GM19438 (cell line): Measurements from ENCODE around the gene MAN2B1.
"Not testable (repeated sequence)": the region's sequence is repeated elsewhere in the genome, so short reads cannot be mapped to it uniquely, and the experiment has no call there.

Experiments
- ATAC-seq: cut with Tn5 transposase; IDR thresholded peaks from one replicate; pipeline ENCODE4 v1.9.1; 2021; ENCODE audit warnings: low read depth; ENCODE audit not compliant: unreplicated experiment

The MAN2B1 gene

DNA sequence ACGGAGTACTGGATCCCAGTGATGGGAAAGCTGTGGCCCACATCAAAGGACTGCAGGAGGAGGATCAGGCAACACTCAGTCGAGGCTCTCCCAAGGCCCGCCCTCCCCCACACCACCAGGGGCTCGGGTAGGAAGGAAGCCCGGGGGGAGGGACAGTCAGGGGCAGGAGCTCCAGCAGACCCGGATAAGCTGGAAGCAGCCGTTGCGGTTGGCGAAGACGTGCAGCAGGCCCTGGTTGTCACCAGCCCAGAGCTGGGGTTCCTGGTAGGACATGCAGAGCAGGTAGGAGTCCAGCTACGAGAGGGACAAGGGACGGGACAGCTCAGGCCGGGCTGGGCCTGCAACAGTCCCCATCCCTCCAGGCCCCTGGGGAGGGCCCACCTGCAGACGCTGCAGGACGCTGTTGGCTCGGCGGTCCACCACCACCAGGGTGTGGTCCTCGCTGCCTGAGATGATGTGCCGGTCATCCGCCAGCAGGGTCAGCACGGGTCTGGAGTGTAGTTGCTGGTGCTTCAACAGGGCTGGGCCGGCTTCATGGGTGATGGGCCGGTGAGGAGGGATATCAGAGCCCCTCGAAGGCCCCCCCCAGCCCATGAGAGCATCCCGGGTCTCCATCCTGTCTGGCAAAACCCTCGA, 23.2 kb upstream of the MAN2B1 start:
- ATAC-seq = no peak

DNA sequence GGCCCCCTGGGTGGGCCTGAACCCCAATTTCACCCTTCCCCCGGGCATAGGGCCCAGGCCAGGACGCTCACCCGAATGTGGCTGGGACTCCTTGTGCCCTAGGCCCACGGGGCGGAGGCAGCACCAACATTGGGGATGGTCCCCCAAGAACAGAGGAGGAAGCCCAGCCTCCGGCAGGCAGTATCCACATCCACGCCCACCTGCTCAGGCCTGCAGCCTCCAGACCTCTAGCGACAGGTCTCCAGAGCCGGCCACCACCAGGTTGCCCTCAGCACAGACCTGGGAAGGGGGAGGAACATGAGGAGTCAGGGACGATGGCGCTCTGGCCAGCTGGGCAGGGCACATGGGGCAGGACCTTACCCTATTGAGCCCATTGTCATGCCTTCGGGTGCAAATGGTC, 22.5 kb upstream of the MAN2B1 start:
- no peak for ATAC-seq

DNA sequence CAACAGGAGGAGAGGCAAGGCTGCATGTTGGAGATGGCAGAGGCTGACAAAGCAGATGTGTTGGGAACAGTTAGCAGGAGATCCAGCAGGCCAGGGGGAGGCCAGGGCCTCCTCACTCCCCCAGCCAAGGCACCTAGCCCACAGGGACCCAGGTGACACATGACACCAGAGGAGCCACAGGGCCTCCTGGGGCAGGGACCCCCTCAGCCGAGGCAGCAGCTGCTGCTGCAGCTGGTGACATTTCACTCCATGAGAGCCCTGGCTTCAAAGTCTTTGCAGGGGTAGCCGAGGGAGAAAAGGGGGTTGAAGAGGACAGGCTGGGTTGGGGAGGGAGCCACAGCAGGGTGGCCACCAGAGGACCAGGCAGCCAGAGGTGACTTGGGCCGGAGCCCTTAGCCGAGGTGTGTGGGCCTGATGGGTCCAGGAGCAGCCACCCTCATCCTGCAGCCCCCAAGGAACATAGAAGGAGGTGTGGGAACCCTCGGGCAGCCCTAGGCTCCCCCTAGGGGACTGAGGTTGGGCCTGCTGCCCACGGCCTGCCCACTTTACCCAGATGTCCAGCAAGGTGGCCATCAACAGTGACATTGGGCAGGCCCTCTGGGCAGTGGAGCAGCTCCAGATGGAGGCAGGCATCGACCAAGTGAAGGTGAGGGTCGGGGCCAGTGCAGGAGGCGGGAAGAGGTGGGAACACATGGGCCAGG, 21.1 kb upstream of the MAN2B1 start, which contains the start of gene GNG14:
Gene GNG14, plus strand, starts transcription at position 503 of the 701 bp plus-strand sequence. Its CDS starts 51 bp downstream, at position 554.
- no peak for ATAC-seq

DNA sequence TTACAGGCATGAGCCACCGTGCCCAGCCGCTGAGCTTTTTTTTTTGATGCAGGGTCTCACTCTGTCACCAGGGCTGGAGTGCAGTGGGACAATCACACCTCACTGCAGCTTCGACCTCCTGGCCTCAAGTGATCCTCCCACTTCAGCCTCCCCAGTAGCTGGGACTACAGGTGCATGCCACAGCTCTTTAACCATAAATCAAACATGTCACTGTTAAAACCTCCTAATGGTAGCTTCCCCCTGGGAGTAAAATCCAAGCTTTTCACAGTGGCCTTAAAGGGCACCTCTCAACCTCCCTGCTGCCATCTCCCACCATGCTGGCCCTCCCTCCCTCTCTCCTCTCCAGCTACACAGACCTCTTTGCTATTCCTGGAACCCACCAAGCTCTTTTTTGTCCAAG, 19.3 kb upstream of the MAN2B1 start:
- ATAC-seq = no peak

DNA sequence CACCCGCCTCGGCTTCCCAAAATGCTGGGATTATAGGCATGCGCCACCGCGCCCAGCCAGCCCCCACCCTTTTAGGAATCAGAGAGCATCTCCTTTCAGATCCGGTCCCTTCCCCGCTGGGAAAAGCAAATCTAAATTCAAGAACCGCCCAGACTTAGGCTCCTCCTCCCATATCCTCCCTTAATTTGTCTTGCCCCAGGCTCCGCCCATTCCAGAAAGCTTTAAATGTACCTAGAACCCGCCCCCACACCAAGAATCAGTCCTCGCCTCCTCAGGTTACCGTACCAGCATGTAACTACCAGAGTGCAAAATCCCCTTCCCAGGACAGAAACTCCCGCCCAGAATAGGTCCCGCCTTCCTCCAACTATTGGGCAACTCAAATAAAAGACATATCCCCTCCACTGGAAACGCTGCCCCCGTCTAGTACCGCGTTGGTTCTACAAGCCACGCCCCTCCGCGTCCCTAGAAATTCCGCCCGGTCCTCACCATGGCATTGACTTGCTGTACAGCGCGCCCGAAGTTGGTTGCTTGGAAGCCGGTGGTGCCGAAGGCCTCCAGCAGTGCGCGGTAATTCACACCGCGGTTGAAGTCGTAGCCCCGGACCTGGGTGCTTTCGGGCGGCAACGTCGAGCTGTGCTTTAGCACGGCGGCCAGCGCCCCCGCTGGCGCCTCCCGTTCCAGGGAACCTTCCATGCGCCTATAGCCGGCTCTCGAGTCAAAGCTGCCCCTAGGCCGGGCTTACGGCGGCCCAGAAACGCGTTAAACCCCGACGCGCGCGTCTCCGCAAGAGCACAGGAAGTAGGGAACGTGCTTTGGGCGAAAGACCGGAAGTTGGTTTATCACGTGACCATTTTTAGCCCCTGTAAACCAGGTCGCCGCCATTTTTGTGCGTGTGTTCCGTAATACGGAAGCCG, 14.8 kb upstream of the MAN2B1 start, which contains the start of gene DHPS:
Gene DHPS, minus strand, starts transcription at position 807 of the 914 bp plus-strand sequence. Its CDS starts 114 bp downstream, at position 693.
- ATAC-seq = peak; percentile 69

DNA sequence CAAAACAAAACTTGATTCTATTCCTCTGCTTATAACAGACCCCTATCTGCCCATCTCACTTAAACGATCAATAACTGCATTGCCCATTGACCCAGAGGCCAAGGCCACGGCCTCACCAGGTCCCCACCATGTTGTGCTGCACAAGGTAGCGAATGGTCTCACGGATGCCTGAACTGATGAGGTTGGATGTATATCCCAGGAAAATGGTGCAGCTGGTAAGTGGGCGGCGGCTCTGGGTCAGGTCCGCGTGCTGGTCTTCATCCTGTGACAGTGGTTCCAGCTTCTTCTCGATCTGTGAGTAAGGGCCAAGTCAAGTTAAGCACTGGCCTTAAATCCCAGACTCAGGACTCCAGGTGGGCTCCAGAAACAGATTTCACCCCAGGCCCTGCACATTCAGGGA, 13.5 kb upstream of the MAN2B1 start:
- no peak for ATAC-seq

DNA sequence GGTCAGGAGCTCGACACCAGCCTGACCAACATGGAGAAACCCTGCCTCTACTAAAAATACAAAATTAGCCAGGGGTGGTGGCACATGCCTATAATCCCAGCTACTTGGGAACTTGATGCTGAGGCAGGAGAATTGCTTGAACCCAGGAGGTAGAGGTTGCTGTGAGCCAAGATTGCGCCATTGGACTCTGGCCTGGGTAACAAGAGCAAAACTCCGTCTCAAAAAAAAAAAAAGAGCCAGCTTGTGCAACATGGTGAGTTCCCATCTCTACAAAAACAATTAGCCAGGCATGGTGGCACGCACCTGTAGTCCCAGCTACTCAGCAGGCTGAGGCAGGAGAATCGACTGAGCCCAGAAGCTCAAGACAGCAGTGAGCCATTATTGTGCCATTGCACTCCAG, 11.5 kb upstream of the MAN2B1 start:
- not testable (repeated sequence) for ATAC-seq

DNA sequence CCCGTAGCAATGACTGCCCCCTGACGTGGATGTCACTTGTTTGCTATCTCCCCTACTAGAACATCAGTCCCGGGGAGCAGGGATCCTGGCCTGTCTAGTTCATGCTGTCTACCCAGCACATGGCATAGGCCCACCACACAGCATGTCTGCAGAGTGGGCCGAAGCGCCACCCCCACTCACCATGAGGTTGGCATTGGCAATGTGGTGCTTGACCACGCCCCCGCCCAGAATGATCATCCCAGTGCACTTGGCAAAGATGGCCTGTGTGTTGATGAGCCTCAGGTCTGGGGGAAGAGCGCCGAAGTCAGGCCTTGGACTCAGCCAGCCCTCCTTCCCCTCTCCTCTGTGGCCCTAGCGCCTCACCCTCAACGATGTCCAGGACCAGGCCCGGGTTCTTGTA, 10.4 kb upstream of the MAN2B1 start:
- ATAC-seq = no peak

DNA sequence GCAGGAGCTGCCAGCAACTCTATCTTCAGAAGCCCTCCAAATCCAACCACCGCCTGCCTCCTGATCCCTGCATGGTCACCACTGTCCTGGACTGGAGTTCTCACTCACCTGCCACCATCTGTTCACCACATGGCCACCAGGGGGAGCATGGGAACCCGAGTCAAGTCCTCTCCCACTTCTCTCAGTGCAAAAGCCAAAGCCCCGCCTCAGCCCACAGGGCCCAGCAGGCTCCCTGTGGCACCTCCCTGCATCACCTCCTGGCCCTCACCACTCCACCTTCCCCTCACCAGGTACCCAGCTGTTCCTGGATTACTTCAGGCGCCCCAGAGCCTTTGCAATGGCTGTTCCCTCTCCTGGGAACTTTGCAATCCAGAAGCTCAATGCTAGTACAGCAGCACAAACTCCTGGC, 9.8 kb upstream of the MAN2B1 start:
- no peak for ATAC-seq

DNA sequence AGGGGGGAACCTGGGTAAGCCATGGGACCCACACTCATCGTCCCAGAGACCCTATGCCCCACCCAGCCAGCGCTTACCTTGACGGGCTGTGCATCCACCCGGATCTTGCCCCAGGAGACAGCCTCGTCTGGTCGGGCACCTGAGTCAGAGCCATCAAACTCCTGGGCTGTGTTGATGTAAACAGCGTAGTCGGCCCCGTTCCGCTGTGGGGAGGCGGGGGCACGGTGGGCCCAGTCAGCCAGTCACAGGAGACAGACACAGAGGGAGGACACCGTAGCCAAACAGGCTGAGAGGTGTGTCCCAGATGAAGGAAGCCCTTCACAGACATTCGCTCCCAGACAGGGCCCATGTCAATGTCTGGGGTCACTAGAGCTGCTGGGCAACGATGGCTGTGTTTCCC, 9.4 kb upstream of the MAN2B1 start:
- no peak for ATAC-seq

DNA sequence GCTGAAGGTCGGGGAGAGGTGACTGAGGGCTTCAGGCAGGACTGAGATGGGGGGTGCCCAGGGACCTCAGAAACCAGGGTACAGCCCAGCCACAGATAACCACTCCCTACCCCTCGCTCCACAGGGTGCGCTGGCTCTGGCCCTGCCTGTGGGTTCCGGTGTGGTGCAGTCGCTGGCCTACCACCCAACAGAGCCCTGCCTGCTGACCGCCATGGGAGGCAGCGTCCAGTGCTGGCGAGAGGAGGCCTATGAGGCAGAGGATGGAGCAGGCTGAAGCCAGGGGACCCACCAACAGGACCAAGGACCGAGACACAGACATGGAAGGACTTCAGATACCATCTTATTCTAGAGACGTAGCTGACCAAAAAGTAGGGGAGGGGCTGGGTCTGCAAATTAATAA, 8.9 kb upstream of the MAN2B1 start:
- ATAC-seq = no peak

DNA sequence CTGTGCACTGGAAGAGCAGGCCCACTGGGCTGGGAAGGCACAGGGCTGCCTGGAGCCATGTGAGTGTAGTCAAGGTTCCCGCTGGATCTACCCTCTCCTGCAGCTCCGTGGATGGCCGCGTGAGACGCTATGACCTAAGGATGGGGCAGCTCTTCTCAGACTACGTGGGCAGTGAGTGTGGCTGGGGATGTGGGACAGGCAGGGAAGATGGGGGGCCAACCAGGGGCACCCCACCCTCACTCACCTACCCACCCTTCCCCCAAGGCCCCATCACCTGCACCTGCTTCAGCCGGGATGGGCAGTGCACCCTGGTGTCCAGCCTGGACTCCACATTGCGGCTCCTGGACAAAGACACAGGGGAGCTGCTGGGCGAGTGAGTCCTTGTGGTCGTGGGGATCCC, 6.2 kb upstream of the MAN2B1 start:
- ATAC-seq = no peak

DNA sequence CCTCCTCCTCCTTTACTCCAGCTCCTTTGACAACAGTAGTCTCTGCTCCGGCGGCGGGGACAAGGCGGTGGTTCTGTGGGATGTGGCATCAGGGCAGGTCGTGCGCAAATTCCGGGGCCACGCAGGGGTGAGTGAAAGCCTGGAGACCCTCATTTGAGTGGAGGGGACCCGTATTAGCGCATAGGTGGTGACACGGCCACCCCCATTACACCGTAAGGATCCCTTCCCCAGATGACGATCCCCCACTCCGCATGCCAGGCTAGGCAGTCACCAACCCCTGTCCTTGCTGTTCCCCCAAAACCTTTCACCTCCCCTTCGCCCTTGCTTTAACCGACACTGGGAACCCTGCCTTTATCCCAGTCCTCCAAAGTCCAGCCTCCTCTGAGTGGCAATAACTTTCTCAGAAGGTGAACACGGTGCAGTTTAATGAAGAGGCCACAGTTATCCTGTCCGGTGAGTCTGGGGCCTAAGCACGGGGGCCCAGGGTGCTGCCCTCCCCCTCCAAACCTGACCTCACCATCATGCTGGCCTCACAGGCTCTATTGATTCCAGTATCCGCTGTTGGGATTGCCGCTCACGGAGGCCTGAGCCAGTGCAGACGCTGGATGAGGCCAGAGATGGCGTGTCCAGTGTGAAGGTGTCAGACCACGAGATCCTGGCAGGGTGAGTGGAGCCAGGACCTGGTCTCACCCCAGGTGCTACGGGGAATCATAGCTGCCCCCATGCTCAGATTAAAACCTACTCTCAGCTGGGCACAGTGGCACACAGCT, 3.8 kb upstream of the MAN2B1 start:
- ATAC-seq = no peak

DNA sequence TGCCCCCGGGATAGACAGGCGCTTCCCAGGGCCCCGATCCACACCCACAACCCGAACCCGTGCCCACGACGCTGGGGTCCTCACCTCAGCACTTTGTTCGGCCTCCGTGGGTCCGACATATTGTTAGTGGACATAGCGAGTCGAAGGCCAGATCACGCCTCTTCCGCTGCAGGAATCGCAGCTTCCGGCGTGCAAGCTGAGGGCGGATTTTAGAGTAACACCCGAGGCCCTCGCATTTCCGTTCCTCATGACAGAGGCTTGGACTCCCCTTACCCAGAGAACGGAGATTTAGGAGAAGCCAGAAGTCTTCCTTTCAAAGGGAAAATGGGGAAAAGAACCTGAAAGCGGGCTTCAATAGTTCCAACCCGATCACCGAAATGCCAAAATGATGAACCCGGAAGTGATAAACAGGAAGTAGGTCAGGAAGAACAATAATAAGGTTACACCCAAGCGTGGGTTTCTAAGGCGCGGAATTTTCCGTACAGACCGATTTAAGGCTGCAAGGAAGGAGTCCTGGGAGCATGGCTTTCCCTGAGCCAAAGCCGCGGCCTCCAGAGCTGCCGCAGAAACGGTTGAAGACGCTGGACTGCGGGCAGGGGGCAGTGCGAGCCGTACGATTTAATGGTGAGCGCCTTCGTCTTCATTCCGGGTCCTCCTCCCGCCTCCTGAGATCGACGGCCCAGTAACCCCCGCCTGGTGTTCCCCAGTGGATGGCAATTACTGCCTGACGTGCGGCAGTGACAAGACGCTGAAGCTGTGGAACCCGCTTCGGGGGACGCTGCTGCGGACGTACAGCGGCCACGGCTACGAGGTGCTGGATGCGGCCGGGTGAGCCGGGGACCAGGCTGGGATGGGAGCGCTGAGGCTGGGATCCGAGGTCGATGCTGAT, 3.0 kb upstream of the MAN2B1 start:
- no peak for ATAC-seq

DNA sequence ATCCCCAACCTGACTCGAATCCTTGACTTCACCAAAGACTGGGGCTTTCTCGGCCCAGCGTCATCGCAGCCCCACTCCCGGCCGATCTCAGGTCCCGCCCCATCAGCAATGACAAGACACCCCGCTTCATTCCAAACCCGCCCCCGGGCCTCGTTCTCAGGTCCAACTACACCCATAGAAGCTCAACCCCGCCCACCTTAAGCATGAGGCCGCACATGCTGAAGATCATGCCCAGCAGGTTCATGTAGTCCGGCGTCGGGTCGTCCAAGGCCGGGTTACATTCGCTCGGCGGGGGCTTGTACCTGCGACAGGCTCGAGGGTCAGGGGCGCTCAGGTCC, 2.4 kb upstream of the MAN2B1 start:
- no peak for ATAC-seq

DNA sequence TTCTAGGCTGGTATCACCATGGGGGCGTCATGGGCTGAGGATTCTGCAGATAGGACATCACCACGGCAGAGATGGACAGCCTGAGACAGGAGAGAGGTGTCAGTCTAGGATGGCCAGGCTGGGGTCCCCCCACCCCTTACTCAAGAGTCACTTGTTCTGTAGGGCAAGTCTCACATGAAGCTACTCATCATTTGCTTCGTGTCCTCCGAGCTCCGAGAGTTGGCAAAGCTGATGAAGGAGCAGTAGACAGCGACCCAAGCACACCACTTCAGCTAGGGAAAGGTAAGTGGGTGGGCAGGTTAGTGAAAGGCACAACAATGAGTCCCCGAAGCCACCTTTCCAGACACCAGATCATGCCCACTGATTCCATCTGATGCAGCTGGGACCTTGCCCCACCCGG, 1.8 kb upstream of the MAN2B1 start:
- no peak for ATAC-seq

DNA sequence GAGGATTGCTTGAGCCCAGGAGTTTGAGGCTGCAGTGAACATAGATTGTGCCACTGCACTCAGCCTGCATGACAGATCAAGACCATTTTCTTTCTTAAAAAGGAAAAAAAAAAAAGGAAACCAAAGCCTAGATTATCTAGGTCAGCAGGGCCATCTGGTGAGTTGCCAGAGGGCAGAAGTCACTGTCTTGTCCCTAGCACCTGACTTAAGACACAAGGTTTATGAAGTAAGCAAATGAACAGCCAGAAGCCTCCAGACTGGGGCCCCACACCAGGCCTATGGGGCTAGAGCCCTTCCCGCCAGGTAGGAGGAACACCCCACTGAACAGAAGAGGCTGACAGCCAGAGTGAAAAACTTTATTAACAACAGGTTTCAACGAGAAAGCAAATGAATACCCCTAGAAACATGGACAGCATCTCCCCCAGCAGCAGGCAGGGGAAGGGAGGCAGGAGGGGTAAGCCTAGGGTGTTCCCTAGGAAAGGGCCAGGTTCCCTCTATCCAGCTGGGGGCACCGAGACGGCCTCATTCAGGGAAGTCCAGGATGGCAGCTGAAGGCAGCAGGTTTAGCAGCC, 1.3 kb upstream of the MAN2B1 start:
- no peak for ATAC-seq

DNA sequence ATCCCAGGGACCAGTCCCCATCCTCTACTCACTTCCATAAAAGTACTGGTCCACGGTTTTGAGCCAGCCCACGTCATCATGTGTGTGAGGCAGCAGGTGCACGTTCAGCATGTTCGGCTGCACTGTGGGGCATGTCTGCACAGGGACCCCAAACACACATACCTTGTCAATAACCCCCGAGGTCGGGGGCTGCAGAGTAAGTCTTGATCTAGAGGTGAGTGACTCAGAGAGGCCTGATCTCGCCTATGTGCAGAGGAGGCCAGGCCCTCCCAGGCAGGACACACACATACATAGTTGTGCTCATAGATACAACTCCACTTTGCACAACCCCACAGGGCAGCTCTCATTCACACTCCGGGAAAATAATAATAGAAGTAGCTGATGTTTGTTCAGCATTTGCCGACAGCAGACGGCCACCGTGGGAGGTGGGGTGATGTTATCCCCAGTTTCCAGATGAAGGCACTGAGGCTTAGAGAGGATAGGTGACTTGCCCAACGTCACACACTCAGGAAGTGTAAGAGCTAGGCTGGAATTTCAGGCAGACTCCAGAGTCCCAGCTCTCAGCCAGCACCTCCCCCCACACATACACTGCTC, 774 bp downstream of the MAN2B1 start:
- ATAC-seq = no peak

DNA sequence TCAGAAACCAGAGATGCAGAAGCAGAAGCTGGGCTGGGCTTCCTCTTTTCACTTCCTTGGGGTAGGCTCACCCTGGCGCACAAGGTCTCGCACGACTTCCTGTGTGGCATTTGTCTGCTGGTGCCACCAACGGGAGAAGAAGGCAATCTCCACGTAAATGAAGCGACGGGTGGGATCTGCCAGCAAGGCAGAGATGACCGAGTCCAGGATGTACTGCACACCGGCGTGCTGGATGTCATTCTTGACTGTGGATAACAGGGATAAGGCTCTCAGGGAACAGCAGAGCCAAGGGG, 1.3 kb downstream of the MAN2B1 start:
- ATAC-seq = no peak
